RWPE2 (cell line): ENCODE data around the gene SLC39A11.

Experiments
- ATAC-seq: fragments of 200-7000 bp; cut with Tn5 transposase; 3 replicates; pipeline ENCODE4 v1.9.1; 2021; ENCODE audit warnings: low read depth
- DNase-seq: peaks from one replicate; pipeline ENCODE4 v3.0.0-alpha.2; 2020; ENCODE audit warnings: low spot score
- H3K27ac ChIP-seq: fragments of 450-650 bp; 2 replicates; pipeline ENCODE4 v1.5.1; 2017; ENCODE audit warnings: mild to moderate bottlenecking; ENCODE audit not compliant: poor library complexity, severe bottlenecking
- H3K27me3 ChIP-seq: fragments of 250-450 bp; sonication (Bioruptor Pico); 2 replicates; pipeline ENCODE4 v1.5.1; 2021; ENCODE audit warnings: mild to moderate bottlenecking, moderate library complexity; ENCODE audit not compliant: insufficient read depth, poor library complexity, severe bottlenecking
- H3K36me3 ChIP-seq: fragments of 250-450 bp; sonication (Bioruptor Pico); 2 replicates; pipeline ENCODE4 v1.5.1; 2020; ENCODE audit warnings: low read depth, mild to moderate bottlenecking, moderate library complexity
- H3K4me1 ChIP-seq: fragments of 250-450 bp; sonication (Bioruptor Pico); 2 replicates; pipeline ENCODE4 v1.5.1; 2021; ENCODE audit warnings: mild to moderate bottlenecking, moderate library complexity; ENCODE audit not compliant: insufficient read depth, poor library complexity, severe bottlenecking
- H3K4me3 ChIP-seq: fragments of 250-450 bp; sonication (Bioruptor Pico); 2 replicates; pipeline ENCODE4 v1.5.1; 2021; ENCODE audit warnings: mild to moderate bottlenecking, moderate library complexity; ENCODE audit not compliant: severe bottlenecking
- H3K9me3 ChIP-seq: fragments of 250-450 bp; sonication (Bioruptor Pico); 2 replicates; pipeline ENCODE4 v1.5.1; 2021; ENCODE audit warnings: mild to moderate bottlenecking, moderate library complexity; ENCODE audit not compliant: severe bottlenecking
- CTCF ChIP-seq: fragments of 450-650 bp; IDR thresholded peaks from one replicate; pipeline ENCODE4 v1.5.1; 2017; ENCODE audit warnings: mild to moderate bottlenecking, moderate library complexity; ENCODE audit not compliant: poor library complexity, severe bottlenecking

Gene SLC39A11

DNA sequence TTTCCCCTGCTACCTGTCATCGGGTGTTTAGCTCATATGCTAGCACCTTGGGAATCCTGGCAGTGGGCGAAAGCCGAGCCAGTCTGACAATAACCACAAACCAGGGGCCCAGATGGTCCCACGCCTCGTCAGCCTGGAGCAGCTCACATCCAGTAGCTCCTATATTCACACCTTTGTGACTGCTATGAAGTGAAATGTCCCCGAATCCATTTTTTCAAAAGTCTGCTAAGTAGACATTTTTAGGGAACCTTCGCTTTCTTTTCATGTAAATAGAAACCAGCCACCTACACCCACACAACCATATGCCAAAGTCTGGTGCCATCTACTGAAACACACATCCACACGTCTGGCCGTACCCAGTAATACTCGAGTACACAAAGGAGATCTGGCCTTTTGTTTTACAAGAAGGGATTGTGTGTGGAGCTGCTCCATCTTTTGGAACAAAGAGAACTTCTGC, 176.8 kb downstream of the SLC39A11 start:
- DNase-seq (no peak), ATAC-seq (no peak)
- Histone ChIP-seq H3K27me3 (no peaks in the 10 kb centered on the region), H3K4me1 (no peaks in the 10 kb centered on the region), H3K27ac (no peak overlapping the region), H3K9me3 (no peaks in the 10 kb centered on the region), H3K4me3 (no peak overlapping the region), H3K36me3 (no peaks in the 10 kb centered on the region)
- TF ChIP-seq CTCF, result no peak

DNA sequence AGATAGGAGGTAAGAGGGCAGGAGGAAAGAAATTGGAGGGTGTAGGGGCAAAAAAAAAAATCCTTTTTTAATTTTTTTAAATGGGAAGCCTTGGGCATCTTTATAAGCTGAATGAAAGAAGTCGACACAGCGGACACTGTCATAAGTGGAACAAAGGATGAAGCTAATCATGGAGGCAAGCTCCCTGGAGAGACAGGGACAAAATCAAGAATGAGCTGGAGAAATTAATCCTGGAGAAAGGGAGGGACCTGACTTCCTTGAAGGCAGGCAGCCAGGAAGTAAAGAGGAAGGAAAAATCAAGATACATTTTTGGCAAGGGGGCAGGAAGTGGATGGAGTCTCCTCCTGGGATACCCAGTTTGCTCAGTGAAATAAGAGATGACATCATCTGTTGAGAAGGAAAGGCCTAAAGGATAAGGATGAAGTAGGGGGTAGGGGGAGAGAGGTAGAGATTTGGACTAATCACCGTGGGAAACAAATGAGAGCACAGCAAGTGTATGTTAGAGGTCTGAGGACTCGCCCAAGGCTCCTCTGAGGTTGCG, 179.3 kb downstream of the SLC39A11 start:
- Histone ChIP-seq H3K36me3 (no peaks in the 10 kb centered on the region), H3K27me3 (no peaks in the 10 kb centered on the region), H3K4me1 (no peaks in the 10 kb centered on the region), H3K27ac (no peak overlapping the region), H3K4me3 (no peak overlapping the region), H3K9me3 (no peaks in the 10 kb centered on the region)
- no peak for TF ChIP-seq CTCF
- no peak for ATAC-seq
- DNase-seq, result no peak

- DNase-seq, result no peak
- TF ChIP-seq CTCF, result no peak
- no peaks in the 10 kb centered on the region for H3K4me1 ChIP-seq
- no peak overlapping the region for H3K4me3 ChIP-seq
- no peak for ATAC-seq
- no peak overlapping the region for H3K27ac ChIP-seq
- H3K27me3 ChIP-seq, result no peaks in the 10 kb centered on the region
- no peaks in the 10 kb centered on the region for H3K9me3 ChIP-seq
- H3K36me3 ChIP-seq, result no peaks in the 10 kb centered on the region
Observed at GRCh38 chr17:72906306-72906705, 186.2 kb downstream of the SLC39A11 start.

GRCh38 chr17:72903522-72903921, 189.0 kb downstream of the SLC39A11 start:
- H3K4me3 ChIP-seq, result no peak overlapping the region
- no peak overlapping the region for H3K27ac ChIP-seq
- ATAC-seq, result no peak

More at GRCh38 chr17:72903522-72903921, 189.0 kb downstream of the SLC39A11 start:
- no peaks in the 10 kb centered on the region for H3K4me1 ChIP-seq
- no peak for TF ChIP-seq CTCF
- DNase-seq, result no peak
- no peaks in the 10 kb centered on the region for H3K36me3 ChIP-seq
- H3K27me3 ChIP-seq, result no peaks in the 10 kb centered on the region
- no peaks in the 10 kb centered on the region for H3K9me3 ChIP-seq
